H9 (cell line): ENCODE results near the gene LRP10. TPM values are rescaled to one million over a fixed set of nuclear protein-coding genes. Genes with fewer than 3 reads are reported as not detected.
A peak's percentile ranks its signal among the peaks of the same experiment; 100 is the strongest.

Experiments
- DNase-seq: peaks from one replicate; pipeline ENCODE4 v3.0.0-alpha.2; 2017
- H2AFZ ChIP-seq: one replicate; pipeline ENCODE4 v1.6.1; 2013; ENCODE audit warnings: mild to moderate bottlenecking, low read length, control low read depth, moderate library complexity
- H2AK5ac ChIP-seq: 2 replicates; pipeline ENCODE4 v1.6.1; 2013; ENCODE audit warnings: low read length, control low read depth, mixed read lengths; ENCODE audit not compliant: insufficient read length
- H2BK120ac ChIP-seq: one replicate; pipeline ENCODE4 v1.6.1; 2013; ENCODE audit warnings: low read depth, mild to moderate bottlenecking, low read length, control low read depth, inconsistent platforms; ENCODE audit not compliant: poor library complexity, severe bottlenecking
- H2BK12ac ChIP-seq: 2 replicates; pipeline ENCODE4 v1.6.1; 2013; ENCODE audit warnings: low read length, control low read depth, mixed read lengths, low read depth; ENCODE audit not compliant: insufficient read length
- H2BK15ac ChIP-seq: 2 replicates; pipeline ENCODE4 v1.6.1; 2013; ENCODE audit warnings: low read depth, low read length, control low read depth
- H2BK20ac ChIP-seq: one replicate; pipeline ENCODE4 v1.6.1; 2013; ENCODE audit warnings: low read depth, mild to moderate bottlenecking, low read length, control low read depth, inconsistent platforms; ENCODE audit not compliant: poor library complexity, severe bottlenecking
- H2BK5ac ChIP-seq: 2 replicates; pipeline ENCODE4 v1.6.1; 2013; ENCODE audit warnings: low read length, control low read depth, mixed read lengths; ENCODE audit not compliant: insufficient read length
- H3K14ac ChIP-seq: 2 replicates; pipeline ENCODE4 v1.6.1; 2013; ENCODE audit warnings: low read length, control low read depth; ENCODE audit not compliant: insufficient read depth
- H3K18ac ChIP-seq: 2 replicates; pipeline ENCODE4 v1.6.1; 2013; ENCODE audit warnings: low read depth, mild to moderate bottlenecking, mixed read lengths, low read length, control low read depth; ENCODE audit not compliant: insufficient read length
- H3K23ac ChIP-seq: 2 replicates; pipeline ENCODE4 v1.6.1; 2013; ENCODE audit warnings: low read length, control low read depth, mixed read lengths, low read depth; ENCODE audit not compliant: insufficient read length
- H3K23me2 ChIP-seq: 2 replicates; pipeline ENCODE4 v1.6.1; 2013; ENCODE audit warnings: low read depth, mild to moderate bottlenecking, mixed read lengths, low read length, control low read depth; ENCODE audit not compliant: insufficient read length, poor library complexity, severe bottlenecking
- H3K27ac ChIP-seq: 2 replicates; pipeline ENCODE4 v1.5.1; 2013; ENCODE audit warnings: low read length, control low read depth, mixed read lengths, low read depth; ENCODE audit not compliant: insufficient read length
- H3K27me3 ChIP-seq: 2 replicates; pipeline ENCODE4 v1.6.1; 2013; ENCODE audit warnings: low read length, control low read depth, inconsistent platforms; ENCODE audit not compliant: insufficient read depth
- H3K4ac ChIP-seq: 2 replicates; pipeline ENCODE4 v1.6.1; 2013; ENCODE audit warnings: low read depth, mild to moderate bottlenecking, control low read depth, inconsistent platforms, low read length, moderate library complexity
- H3K4me1 ChIP-seq: 2 replicates; pipeline ENCODE4 v1.6.1; 2013; ENCODE audit warnings: low read length, control low read depth, inconsistent platforms; ENCODE audit not compliant: insufficient read depth
- H3K4me2 ChIP-seq: 2 replicates; pipeline ENCODE4 v1.6.1; 2013; ENCODE audit warnings: low read length, control low read depth, mixed read lengths; ENCODE audit not compliant: insufficient read length, insufficient read depth
- H3K56ac ChIP-seq: 2 replicates; pipeline ENCODE4 v1.6.1; 2013; ENCODE audit warnings: low read depth, mild to moderate bottlenecking, mixed read lengths, low read length, control low read depth; ENCODE audit not compliant: insufficient read length
- H3K79me1 ChIP-seq: 2 replicates; pipeline ENCODE4 v1.6.1; 2013; ENCODE audit warnings: low read depth, mild to moderate bottlenecking, moderate library complexity, low read length, control low read depth, inconsistent platforms; ENCODE audit not compliant: insufficient read depth, poor library complexity, severe bottlenecking
- H3K79me2 ChIP-seq: 2 replicates; pipeline ENCODE4 v1.6.1; 2013; ENCODE audit warnings: low read length, control low read depth, inconsistent platforms; ENCODE audit not compliant: insufficient read depth
- H3K9ac ChIP-seq: 2 replicates; pipeline ENCODE4 v1.6.1; 2013; ENCODE audit warnings: low read length, control low read depth, mixed read lengths; ENCODE audit not compliant: insufficient read length; ENCODE audit errors: extremely low read depth
- H3K9me3 ChIP-seq: one replicate; pipeline ENCODE4 v1.6.1; 2013; ENCODE audit warnings: low read depth, low read length, inconsistent platforms; ENCODE audit not compliant: control insufficient read depth
- H3T11ph ChIP-seq: one replicate; pipeline ENCODE4 v1.6.1; 2013; ENCODE audit warnings: mild to moderate bottlenecking, low read length, control low read depth, inconsistent platforms
- H4K20me1 ChIP-seq: one replicate; pipeline ENCODE4 v1.6.1; 2013; ENCODE audit not compliant: control insufficient read depth, insufficient read length, insufficient read depth
- H4K5ac ChIP-seq: 2 replicates; pipeline ENCODE4 v1.6.1; 2013; ENCODE audit warnings: low read depth, mild to moderate bottlenecking, mixed read lengths, low read length, control low read depth; ENCODE audit not compliant: insufficient read length
- H4K8ac ChIP-seq: replicated peaks from 2 replicates; pipeline ENCODE4 v1.6.1; 2013; ENCODE audit warnings: low read length, control low read depth, mixed read lengths, low read depth; ENCODE audit not compliant: insufficient read length
- H4K91ac ChIP-seq: 2 replicates; pipeline ENCODE4 v1.6.1; 2013; ENCODE audit warnings: low read depth, mild to moderate bottlenecking, moderate library complexity, mixed read lengths, low read length, control low read depth; ENCODE audit not compliant: insufficient read length
- H3K27ac Mint-ChIP-seq, 3 experiments: 2 replicates in 2 of 3; 3 replicates in 1 of 3; pipeline ENCODE4 v1.8.0; 2020 to 2021; ENCODE audit warnings: mixed read lengths in 3 of 3, mild to moderate bottlenecking in 1 of 3, moderate library complexity in 1 of 3
- H3K27me3 Mint-ChIP-seq: 2 replicates; pipeline ENCODE4 v1.8.0; 2021; ENCODE audit warnings: low read depth, mild to moderate bottlenecking, moderate library complexity, mixed read lengths
- H3K36me3 Mint-ChIP-seq, 3 experiments: 2 replicates in 2 of 3; 3 replicates in 1 of 3; pipeline ENCODE4 v1.8.0; 2020 to 2021; ENCODE audit warnings: low read depth in 3 of 3, mixed read lengths in 3 of 3; ENCODE audit not compliant: insufficient read depth in 1 of 3
- H3K4me1 Mint-ChIP-seq, 2 experiments: 2 replicates each; pipeline ENCODE4 v1.8.0; 2020; ENCODE audit warnings: mixed read lengths in 2 of 2
- H3K4me3 Mint-ChIP-seq, 2 experiments: 2 replicates in 1 of 2; 3 replicates in 1 of 2; pipeline ENCODE4 v1.8.0; 2020 to 2021; ENCODE audit warnings: mild to moderate bottlenecking in 2 of 2, mixed read lengths in 2 of 2, moderate library complexity in 1 of 2
- H3K9me3 Mint-ChIP-seq, 2 experiments: 2 replicates in 1 of 2; 3 replicates in 1 of 2; pipeline ENCODE4 v1.8.0; 2020; ENCODE audit warnings: mild to moderate bottlenecking in 2 of 2, mixed read lengths in 2 of 2, moderate library complexity in 1 of 2
- WGBS: extraction: QIAGEN DNeasy Blood & Tissue Kit; methylation state at CpG from one replicate; pipeline ENCODE4 v1.1.7; 2013; ENCODE audit warnings: missing lambda C conversion rate, low lambda C conversion rate, mixed read lengths; ENCODE audit not compliant: insufficient read length; ENCODE audit errors: extremely low coverage; 5-methylcytosine and 5-hydroxymethylcytosine counted together
- total RNA-seq: library from RNA; stranded (reverse); gene quantifications from 2 replicates; pipeline ENCODE4 v1.2.1, GENCODE V29; 2021
- TF ChIP-seq, protein P1 (sequence below): fragments of 200-600 bp; sonication (generic); conservative IDR thresholded peaks from 3 replicates; pipeline ENCODE4 v1.8.0; 2021; ENCODE audit warnings: antibody characterized with exemption, mild to moderate bottlenecking

Gene LRP10
- total RNA-seq, 1 experiment from 2014 or later, result 13.3 TPM

DNA sequence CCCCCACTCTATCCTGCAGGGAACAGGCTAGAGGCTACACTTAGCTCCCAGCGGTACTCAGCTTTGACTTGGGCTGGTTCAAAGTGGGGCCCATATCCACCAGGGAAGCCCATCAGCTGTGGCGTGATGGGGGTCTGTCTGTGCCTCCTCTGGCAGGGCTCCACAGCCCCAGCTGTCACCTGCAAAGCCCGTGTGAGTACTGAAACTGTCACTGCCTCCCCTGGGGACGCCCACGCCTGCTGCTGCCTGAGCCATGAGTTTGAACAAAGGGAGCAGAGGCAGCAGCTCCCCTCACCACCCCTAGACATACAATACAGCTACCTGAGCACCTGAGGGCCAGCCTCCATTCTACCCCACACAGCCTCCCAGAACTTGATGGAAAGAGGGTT, 16.4 kb downstream of the LRP10 start:
- H3K4me1 Mint-ChIP-seq, result peaks cover 22 to 32% of the 10 kb centered on the region in 2 experiments
- DNase-seq, result no peak
- H4K20me1 ChIP-seq, result no peaks in the 10 kb centered on the region
- H3K23me2 ChIP-seq, result peaks cover 10% of the 10 kb centered on the region
- no peak overlapping the region for H2BK12ac ChIP-seq
- H3K9me3 Mint-ChIP-seq, result no peaks in the 10 kb centered on the region; a peak in 1 of 5 replicates
- H3K79me1 ChIP-seq, result no peaks in the 10 kb centered on the region
- no peak overlapping the region for H3T11ph ChIP-seq
- H4K8ac ChIP-seq, result no peak overlapping the region
- H3K14ac ChIP-seq, result no peak overlapping the region
- no peak overlapping the region for H2AK5ac ChIP-seq
- H4K91ac ChIP-seq, result no peak overlapping the region
- no peak overlapping the region for H3K56ac ChIP-seq
- peaks cover 0 to 11% (median 6%) of the 10 kb centered on the region in 3 experiments; a peak in 3 of 7 replicates for H3K36me3 Mint-ChIP-seq
- H3K4me2 ChIP-seq, result peak overlapping the region; percentile 73
- no peak overlapping the region for H3K18ac ChIP-seq
- no peak overlapping the region for H3K4ac ChIP-seq
- H3K9me3 ChIP-seq, result no peaks in the 10 kb centered on the region
- H3K27me3 Mint-ChIP-seq, result peaks cover 33% of the 10 kb centered on the region
- peak overlapping the region; percentile 87 to 93; a peak in 4 of 5 replicates for H3K4me3 Mint-ChIP-seq
- no peaks in the 10 kb centered on the region for H3K79me2 ChIP-seq
- peaks cover 3% of the 10 kb centered on the region; the same call in 1 of the 2 replicates for H3K27me3 ChIP-seq
- no peak overlapping the region for H3K27ac ChIP-seq
- no peak overlapping the region for H2BK20ac ChIP-seq
- no CpG with 5 or more reads among the region's 5 CpGs for WGBS
- H2AFZ ChIP-seq, result no peak overlapping the region
- H3K9ac ChIP-seq, result no peak overlapping the region
- no peak overlapping the region for H4K5ac ChIP-seq
- H2BK15ac ChIP-seq, result no peak overlapping the region
- no peaks in the 10 kb centered on the region; the same call in 1 of the 2 replicates for H3K4me1 ChIP-seq
- H3K23ac ChIP-seq, result no peak overlapping the region
- no peak overlapping the region for H2BK120ac ChIP-seq
- no peak overlapping the region for H3K27ac Mint-ChIP-seq
- TF ChIP-seq, protein P1, sequence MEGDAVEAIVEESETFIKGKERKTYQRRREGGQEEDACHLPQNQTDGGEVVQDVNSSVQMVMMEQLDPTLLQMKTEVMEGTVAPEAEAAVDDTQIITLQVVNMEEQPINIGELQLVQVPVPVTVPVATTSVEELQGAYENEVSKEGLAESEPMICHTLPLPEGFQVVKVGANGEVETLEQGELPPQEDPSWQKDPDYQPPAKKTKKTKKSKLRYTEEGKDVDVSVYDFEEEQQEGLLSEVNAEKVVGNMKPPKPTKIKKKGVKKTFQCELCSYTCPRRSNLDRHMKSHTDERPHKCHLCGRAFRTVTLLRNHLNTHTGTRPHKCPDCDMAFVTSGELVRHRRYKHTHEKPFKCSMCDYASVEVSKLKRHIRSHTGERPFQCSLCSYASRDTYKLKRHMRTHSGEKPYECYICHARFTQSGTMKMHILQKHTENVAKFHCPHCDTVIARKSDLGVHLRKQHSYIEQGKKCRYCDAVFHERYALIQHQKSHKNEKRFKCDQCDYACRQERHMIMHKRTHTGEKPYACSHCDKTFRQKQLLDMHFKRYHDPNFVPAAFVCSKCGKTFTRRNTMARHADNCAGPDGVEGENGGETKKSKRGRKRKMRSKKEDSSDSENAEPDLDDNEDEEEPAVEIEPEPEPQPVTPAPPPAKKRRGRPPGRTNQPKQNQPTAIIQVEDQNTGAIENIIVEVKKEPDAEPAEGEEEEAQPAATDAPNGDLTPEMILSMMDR, result no peak
- H2BK5ac ChIP-seq, result no peak overlapping the region
